Sigmoid colon (tissue), 7 donors: Measurements from ENCODE around the gene TBC1D2. TPM values are rescaled to one million over a fixed set of nuclear protein-coding genes. Genes with fewer than 3 reads are reported as not detected.

ENCODE experiments used
- DNase-seq: peaks from one replicate; pipeline ENCODE4 v3.0.0-alpha.2; 2019
- H3K27ac ChIP-seq, 4 donors: fragments of 200-600 bp; sonication (generic); one replicate each; pipeline ENCODE4 v1.5.1; 2016 to 2019; ENCODE audit warnings: mild to moderate bottlenecking in 1 of 4
- H3K27me3 ChIP-seq, 3 donors: fragments of 200-600 bp; sonication (generic); one replicate each; pipeline ENCODE4 v1.5.1; 2019; ENCODE audit warnings: mild to moderate bottlenecking in 1 of 3
- H3K36me3 ChIP-seq, 4 donors: fragments of 200-600 bp; sonication (generic); one replicate each; pipeline ENCODE4 v1.5.1; 2016 to 2019
- H3K4me1 ChIP-seq, 4 donors: fragments of 200-600 bp; sonication (generic); one replicate each; pipeline ENCODE4 v1.5.1; 2017 to 2019
- H3K4me3 ChIP-seq, 4 donors: fragments of 200-600 bp; sonication (generic); one replicate each; pipeline ENCODE4 v1.5.1; 2017 to 2019; ENCODE audit warnings: mild to moderate bottlenecking in 2 of 4, moderate library complexity in 1 of 4
- H3K9me3 ChIP-seq, 4 donors: fragments of 200-600 bp in 3 of 4; sonication (generic) in 3 of 4; one replicate each; pipeline versions ENCODE4 v1.5.1 to v1.6.1; 2013 to 2019
- CTCF ChIP-seq, 4 experiments: fragments of 450-650 bp in 3 of 4; fragments of 200-600 bp in 1 of 4; IDR thresholded peaks; one replicate each; pipeline ENCODE4 v1.5.1; 2016 to 2019; ENCODE audit warnings: antibody characterized with exemption in 4 of 4, mild to moderate bottlenecking in 3 of 4, moderate library complexity in 2 of 4
- EP300 ChIP-seq, 4 donors: sonication (generic); formaldehyde crosslinking; IDR thresholded peaks; one replicate each; pipeline ENCODE4 v1.6.1; 2017; ENCODE audit warnings: antibody characterized with exemption in 4 of 4
- POLR2A ChIP-seq, 2 donors: fragments of 450-650 bp; IDR thresholded peaks; one replicate each; pipeline ENCODE4 v1.6.1; 2016; ENCODE audit warnings: antibody characterized with exemption in 2 of 2, mild to moderate bottlenecking in 2 of 2, moderate library complexity in 2 of 2
- POLR2AphosphoS5 ChIP-seq, 4 donors: sonication (generic); formaldehyde crosslinking; IDR thresholded peaks; one replicate each; pipeline ENCODE4 v1.6.1; 2017; ENCODE audit warnings: antibody characterized with exemption in 4 of 4
- WGBS, 2 donors: extraction: QIAGEN DNeasy Blood & Tissue Kit; methylation state at CpG; one replicate each; pipeline ENCODE4 v1.1.7; 2013; 5-methylcytosine and 5-hydroxymethylcytosine counted together
- intact Hi-C: fragments of 100-400 bp; cut with DNase I; formaldehyde crosslinking; loops from one replicate; pipeline ENCODE4 v1.15.1; 2023
- polyA plus RNA-seq, 3 donors: library from polyadenylated mRNA; stranded (reverse); fragments of 200-250 nt; gene quantifications; one replicate each; pipeline ENCODE4 v1.2.3, GENCODE V29; 2013
- total RNA-seq, 4 donors: library from RNA; depleted of rRNA; stranded (reverse); fragments of >200 nt; gene quantifications; one replicate each; pipeline ENCODE4 v1.1.0, GENCODE V29; 2016
- donor health status: healthy with polysubstance abuse.
- donor health status: Bipolar disorder and iron deficiency.
- donor health status: healthy.

TBC1D2 gene
- total and polyA plus RNA-seq, 7 donors, result 4.8 to 23.8 (median 13.3) TPM

GRCh38 chr9:98172604-98173003 is 82.8 kb downstream of the TBC1D2 start:
- Histone ChIP-seq H3K4me3 (no peak overlapping the region), H3K36me3 (no peaks in the 10 kb centered on the region), H3K27ac (no peak overlapping the region), H3K4me1 (no peaks in the 10 kb centered on the region), H3K9me3 (no peaks in the 10 kb centered on the region), H3K27me3 (no peaks in the 10 kb centered on the region)
- WGBS, 2 donors, result 74 to 86% methylated on average over 3 of the region's 3 CpGs
- intact Hi-C loops, result no loop called here
- peak; percentile 21 for DNase-seq
- no peak for TF ChIP-seq CTCF (IDR thresholded peaks at IDR 0.05)
- TF ChIP-seq POLR2A (IDR thresholded peaks at IDR 0.05), result no peak
- no peak for TF ChIP-seq EP300 (IDR thresholded peaks at IDR 0.05)
- TF ChIP-seq POLR2AphosphoS5 (IDR thresholded peaks at IDR 0.05), result no peak

GRCh38 chr9:98171176-98171925 is 84.1 kb downstream of the TBC1D2 start:
- intact Hi-C loops, result no loop called here
- no peak overlapping the region for H3K4me3 ChIP-seq
- no peaks in the 10 kb centered on the region for H3K4me1 ChIP-seq
- no peak for TF ChIP-seq CTCF (IDR thresholded peaks at IDR 0.05)
- no peak for TF ChIP-seq EP300 (IDR thresholded peaks at IDR 0.05)
- TF ChIP-seq POLR2A (IDR thresholded peaks at IDR 0.05), result no peak
- TF ChIP-seq POLR2AphosphoS5 (IDR thresholded peaks at IDR 0.05), result no peak
- no peaks in the 10 kb centered on the region for H3K27me3 ChIP-seq
- no peaks in the 10 kb centered on the region for H3K9me3 ChIP-seq
- H3K27ac ChIP-seq, result no peak overlapping the region
- no peaks in the 10 kb centered on the region for H3K36me3 ChIP-seq
- WGBS, 2 donors, result 86 to 92% methylated on average over 16 of the region's 16 CpGs
- DNase-seq, result peak; percentile 47

- Histone ChIP-seq H3K27me3 (no peaks in the 10 kb centered on the region), H3K4me1 (no peaks in the 10 kb centered on the region), H3K4me3 (no peak overlapping the region), H3K9me3 (no peaks in the 10 kb centered on the region), H3K36me3 (no peaks in the 10 kb centered on the region), H3K27ac (no peak overlapping the region)
- TF ChIP-seq POLR2A (IDR thresholded peaks at IDR 0.05) (no peak), CTCF (IDR thresholded peaks at IDR 0.05) (no peak)
- WGBS, 2 donors, result 41 to 53% methylated on average over 15 of the region's 15 CpGs
- peak; percentile 50 for DNase-seq
- intact Hi-C loops, result no loop called here
These were observed 86.4 kb downstream of the TBC1D2 start for GRCh38 chr9:98168941-98169488.

- no peak overlapping the region for H3K27ac ChIP-seq
- TF ChIP-seq POLR2AphosphoS5 (IDR thresholded peaks at IDR 0.05) (no peak), POLR2A (IDR thresholded peaks at IDR 0.05) (no peak), CTCF (IDR thresholded peaks at IDR 0.05) (no peak), EP300 (IDR thresholded peaks at IDR 0.05) (no peak)
- whole genome bisulfite sequencing, 2 donors, result 81 to 88% methylated on average over 3 of the region's 3 CpGs
- no peaks in the 10 kb centered on the region for H3K9me3 ChIP-seq
- H3K36me3 ChIP-seq, result no peaks in the 10 kb centered on the region
- H3K4me3 ChIP-seq, result no peak overlapping the region
- H3K4me1 ChIP-seq, result no peaks in the 10 kb centered on the region
- no peaks in the 10 kb centered on the region for H3K27me3 ChIP-seq
- DNase-seq, result peak; percentile 14
- intact Hi-C loops, result no loop called here
These were observed 87.2 kb downstream of the TBC1D2 start for GRCh38 chr9:98168153-98168780.
